GM18868 (cell line): ENCODE measurements around the gene TM7SF2.

ENCODE experiments used
- ATAC-seq: cut with Tn5 transposase; IDR thresholded peaks from one replicate; pipeline ENCODE4 v1.9.1; 2021; ENCODE audit warnings: mild to moderate bottlenecking, moderate library complexity; ENCODE audit not compliant: unreplicated experiment

Gene TM7SF2

DNA sequence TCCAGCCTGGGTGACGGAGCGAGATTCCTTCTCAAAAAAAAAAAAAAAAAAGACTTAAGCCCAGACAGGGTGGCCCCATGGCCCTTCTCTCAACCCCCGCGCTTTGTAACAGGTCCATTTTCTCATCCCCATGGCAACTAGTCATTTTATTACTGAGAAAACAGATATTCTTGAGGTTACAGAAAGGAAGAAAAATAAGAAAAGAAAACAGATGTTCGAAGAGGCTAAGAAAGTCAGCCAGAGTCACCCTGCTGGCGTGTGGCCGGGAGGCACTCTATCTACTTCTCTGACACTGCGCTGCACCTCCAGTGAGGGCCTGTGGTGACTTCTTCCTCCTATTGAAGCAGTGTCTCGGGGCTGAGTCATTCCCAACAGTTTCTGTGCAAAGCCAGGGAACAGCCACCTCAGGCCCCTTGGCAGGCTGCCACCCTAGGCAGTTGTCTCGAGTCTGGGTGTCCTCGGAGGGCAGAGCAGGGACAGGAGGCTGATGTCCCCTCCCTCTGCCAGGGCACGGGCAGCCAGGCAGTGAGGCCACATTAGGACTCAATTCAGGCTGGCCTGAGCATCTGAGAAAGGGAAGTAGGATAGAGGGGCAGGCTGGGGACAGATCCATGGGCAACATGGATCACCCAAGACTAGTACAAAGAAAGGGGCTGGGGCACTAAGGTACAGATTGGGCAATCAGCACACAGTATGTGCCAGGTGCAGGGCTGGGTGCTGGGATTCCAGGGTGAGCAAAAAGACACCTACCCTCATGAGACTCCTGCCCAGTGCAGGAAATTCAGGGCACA is 39.0 kb downstream of the TM7SF2 start:
- no peak for ATAC-seq

GRCh38 chr11:65151331-65151899 is 39.7 kb downstream of the TM7SF2 start:
- ATAC-seq: no peak

- no peak for ATAC-seq
These were observed 40.5 kb downstream of the TM7SF2 start for GRCh38 chr11:65152122-65152521.

- ATAC-seq: no peak
These were observed 44.6 kb downstream of the TM7SF2 start for GRCh38 chr11:65156256-65156655.

DNA sequence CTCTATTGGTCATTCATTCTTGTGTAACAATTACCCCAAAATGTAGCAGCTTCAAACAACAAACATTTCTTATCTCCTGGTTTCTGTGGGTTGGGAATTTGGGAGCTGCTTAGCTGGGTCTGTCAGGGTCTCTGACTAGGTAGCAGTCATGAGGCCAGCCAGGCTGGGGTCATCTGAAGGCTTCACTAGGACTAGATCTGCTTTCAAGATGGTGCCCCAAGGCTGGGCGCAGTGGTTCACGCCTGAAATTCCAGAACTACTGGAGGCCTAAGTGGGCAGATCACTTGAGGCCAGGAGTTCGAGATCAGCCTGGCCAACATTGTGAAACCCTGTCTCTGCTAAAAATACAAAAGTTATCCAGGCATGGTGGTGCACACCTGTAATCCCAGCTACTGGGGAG is 45.3 kb downstream of the TM7SF2 start:
- no peak for ATAC-seq

GRCh38 chr11:65157336-65157735 is 45.7 kb downstream of the TM7SF2 start:
- ATAC-seq: no peak

GRCh38 chr11:65159012-65159411 is 47.3 kb downstream of the TM7SF2 start:
- no peak for ATAC-seq

DNA sequence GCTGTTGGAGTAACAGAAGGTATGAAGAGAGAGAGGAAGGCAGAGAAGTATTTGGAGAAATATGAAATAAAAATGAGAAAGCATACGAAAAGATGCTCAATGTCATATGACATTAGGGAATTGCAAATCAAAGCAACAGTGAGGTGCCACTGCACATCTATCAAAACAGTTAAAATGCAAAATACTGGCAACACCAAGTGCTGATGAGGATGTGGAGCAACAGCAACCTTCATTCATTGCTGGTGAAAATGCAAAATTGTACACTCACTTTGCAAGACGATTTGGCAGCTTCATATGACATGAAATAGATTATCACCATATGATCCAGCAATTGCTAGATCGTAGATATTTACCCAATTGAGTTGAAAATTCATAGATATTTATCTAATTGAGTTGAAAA is 49.0 kb downstream of the TM7SF2 start:
- ATAC-seq: no peak

DNA sequence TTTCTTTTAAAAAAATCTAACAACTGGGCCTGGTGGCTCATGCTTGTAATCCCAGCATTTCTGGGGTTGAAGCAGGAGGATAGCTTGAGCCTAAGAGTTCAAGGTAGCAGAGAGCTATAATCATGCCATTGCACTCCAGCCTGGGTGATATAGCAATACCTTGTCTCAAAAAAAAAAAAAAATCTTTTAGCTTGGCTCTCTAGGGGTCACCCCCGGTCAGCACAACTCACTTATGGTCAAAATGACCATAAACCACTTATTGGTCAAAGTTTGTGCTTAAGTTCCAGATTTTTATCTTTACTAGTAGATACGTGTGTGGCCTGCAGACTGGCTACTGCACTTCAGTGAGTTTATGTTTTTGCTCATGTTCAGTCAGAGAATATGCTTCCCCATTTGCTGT is 52.0 kb downstream of the TM7SF2 start:
- ATAC-seq: no peak
